Adrenal gland (tissue), 5 donors: Measurements from ENCODE around the gene PAFAH1B2.

ENCODE experiments used
- POLR2A ChIP-seq, 2 donors: fragments of 450-650 bp; IDR thresholded peaks; one replicate each; pipeline ENCODE4 v1.6.1; 2017; ENCODE audit warnings: antibody characterized with exemption in 2 of 2, mild to moderate bottlenecking in 2 of 2, moderate library complexity in 1 of 2
- TF ChIP-seq, protein P1 (sequence below), 6 experiments: fragments of 450-650 bp in 4 of 6; fragments of 200-600 bp in 2 of 6; sonication (generic) in 1 of 6; IDR thresholded peaks; 1 replicate in 5 of 6; 2 replicates in 1 of 6; pipeline versions ENCODE4 v1.5.1 to v1.8.0; 2016 to 2021; ENCODE audit warnings: antibody characterized with exemption in 6 of 6, mild to moderate bottlenecking in 2 of 6, moderate library complexity in 1 of 6
- donor health status: DM: no; HTN: no; CAD: no.

DNA sequence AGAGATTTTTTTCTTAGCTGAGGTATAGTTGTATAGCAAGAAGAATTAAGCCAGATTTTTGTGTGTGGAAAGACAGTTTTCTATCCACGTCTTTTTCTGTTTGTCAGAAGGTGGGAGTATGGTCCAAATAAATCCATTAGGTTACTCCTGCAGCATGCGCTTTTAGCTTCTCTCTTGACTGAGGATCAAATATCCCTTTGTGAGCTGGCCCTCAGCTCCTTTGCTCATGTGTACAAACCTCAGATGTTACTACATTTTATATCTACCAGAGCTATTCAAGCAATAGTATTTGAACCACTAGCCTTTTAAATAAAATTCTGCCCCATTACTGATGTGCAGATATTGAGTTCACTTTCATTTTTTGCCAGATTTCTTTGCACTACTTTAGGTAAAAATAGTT lies 25.6 kb downstream of the PAFAH1B2 start:
- TF ChIP-seq, protein P1, sequence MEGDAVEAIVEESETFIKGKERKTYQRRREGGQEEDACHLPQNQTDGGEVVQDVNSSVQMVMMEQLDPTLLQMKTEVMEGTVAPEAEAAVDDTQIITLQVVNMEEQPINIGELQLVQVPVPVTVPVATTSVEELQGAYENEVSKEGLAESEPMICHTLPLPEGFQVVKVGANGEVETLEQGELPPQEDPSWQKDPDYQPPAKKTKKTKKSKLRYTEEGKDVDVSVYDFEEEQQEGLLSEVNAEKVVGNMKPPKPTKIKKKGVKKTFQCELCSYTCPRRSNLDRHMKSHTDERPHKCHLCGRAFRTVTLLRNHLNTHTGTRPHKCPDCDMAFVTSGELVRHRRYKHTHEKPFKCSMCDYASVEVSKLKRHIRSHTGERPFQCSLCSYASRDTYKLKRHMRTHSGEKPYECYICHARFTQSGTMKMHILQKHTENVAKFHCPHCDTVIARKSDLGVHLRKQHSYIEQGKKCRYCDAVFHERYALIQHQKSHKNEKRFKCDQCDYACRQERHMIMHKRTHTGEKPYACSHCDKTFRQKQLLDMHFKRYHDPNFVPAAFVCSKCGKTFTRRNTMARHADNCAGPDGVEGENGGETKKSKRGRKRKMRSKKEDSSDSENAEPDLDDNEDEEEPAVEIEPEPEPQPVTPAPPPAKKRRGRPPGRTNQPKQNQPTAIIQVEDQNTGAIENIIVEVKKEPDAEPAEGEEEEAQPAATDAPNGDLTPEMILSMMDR (IDR thresholded peaks at IDR 0.05): no peak
- TF ChIP-seq POLR2A (IDR thresholded peaks at IDR 0.05): no peak
